BE2C (cell line): ENCODE results near the gene SMG5.

Source experiments
- DNase-seq: peaks from one replicate; pipeline ENCODE4 v3.0.0-alpha.2; 2020
- H3K27me3 ChIP-seq: fragments of 250-450 bp; sonication (Bioruptor Pico); 2 replicates; pipeline ENCODE4 v1.5.1; 2020; ENCODE audit warnings: mild to moderate bottlenecking
- H3K36me3 ChIP-seq: fragments of 250-450 bp; sonication (Bioruptor Pico); 2 replicates; pipeline ENCODE4 v1.5.1; 2020; ENCODE audit warnings: mild to moderate bottlenecking
- H3K4me1 ChIP-seq: fragments of 250-450 bp; sonication (Bioruptor Pico); 2 replicates; pipeline ENCODE4 v1.5.1; 2020
- H3K4me3 ChIP-seq: 2 replicates; pipeline ENCODE4 v1.5.1; 2011; ENCODE audit warnings: low read depth, low read length
- H3K9me3 ChIP-seq: fragments of 250-450 bp; sonication (Bioruptor Pico); 2 replicates; pipeline ENCODE4 v1.5.1; 2020
- CTCF ChIP-seq: IDR thresholded peaks from 2 replicates; pipeline ENCODE4 v1.5.1; 2012; ENCODE audit warnings: mild to moderate bottlenecking, low read depth, low read length

Gene SMG5

GRCh38 chr1:156229809-156230472, 52.7 kb downstream of the SMG5 start:
- Histone ChIP-seq H3K9me3 (no peaks in the 10 kb centered on the region), H3K27me3 (no peaks in the 10 kb centered on the region), H3K36me3 (peaks cover 4% of the 10 kb centered on the region; the same call in 1 of the 2 replicates), H3K4me1 (peaks cover 6% of the 10 kb centered on the region; the same call in 1 of the 2 replicates), H3K4me3 (no peak overlapping the region)
- DNase-seq, result no peak
- no peak for TF ChIP-seq CTCF

- Histone ChIP-seq H3K27me3 (no peaks in the 10 kb centered on the region), H3K9me3 (no peaks in the 10 kb centered on the region), H3K4me1 (peaks cover 6% of the 10 kb centered on the region; the same call in 1 of the 2 replicates), H3K36me3 (peaks cover 4% of the 10 kb centered on the region), H3K4me3 (no peak overlapping the region)
- no peak for DNase-seq
- TF ChIP-seq CTCF, result no peak
Observed at GRCh38 chr1:156228501-156228900, 54.1 kb downstream of the SMG5 start.

- Histone ChIP-seq H3K4me3 (no peak overlapping the region), H3K36me3 (peaks cover 21% of the 10 kb centered on the region), H3K27me3 (no peaks in the 10 kb centered on the region), H3K4me1 (peaks cover 2% of the 10 kb centered on the region; the same call in 1 of the 2 replicates), H3K9me3 (no peaks in the 10 kb centered on the region)
- no peak for DNase-seq
- TF ChIP-seq CTCF, result no peak
Observed at GRCh38 chr1:156226782-156227181, 55.8 kb downstream of the SMG5 start.

- no peak for DNase-seq
- H3K4me3 ChIP-seq, result no peak overlapping the region
- no peaks in the 10 kb centered on the region for H3K27me3 ChIP-seq
- H3K4me1 ChIP-seq, result peaks cover 2% of the 10 kb centered on the region; the same call in 1 of the 2 replicates
- no peaks in the 10 kb centered on the region for H3K9me3 ChIP-seq
- TF ChIP-seq CTCF, result no peak
- peaks cover 28% of the 10 kb centered on the region for H3K36me3 ChIP-seq
Observed at GRCh38 chr1:156226116-156226538, 56.5 kb downstream of the SMG5 start.

- no peak for DNase-seq
- no peak for TF ChIP-seq CTCF
- H3K27me3 ChIP-seq, result no peaks in the 10 kb centered on the region
- no peak overlapping the region for H3K4me3 ChIP-seq
- H3K4me1 ChIP-seq, result peaks cover 2% of the 10 kb centered on the region; the same call in 1 of the 2 replicates
- H3K36me3 ChIP-seq, result peaks cover 32% of the 10 kb centered on the region
- H3K9me3 ChIP-seq, result no peaks in the 10 kb centered on the region
Observed at GRCh38 chr1:156225677-156226014, 57.0 kb downstream of the SMG5 start.

- DNase-seq, result no peak
- Histone ChIP-seq H3K27me3 (no peaks in the 10 kb centered on the region), H3K9me3 (no peaks in the 10 kb centered on the region), H3K36me3 (peaks cover 34% of the 10 kb centered on the region), H3K4me1 (no peaks in the 10 kb centered on the region), H3K4me3 (no peak overlapping the region)
- no peak for TF ChIP-seq CTCF
Observed at GRCh38 chr1:156221986-156222692, 60.5 kb downstream of the SMG5 start.
